ENCODE results near the gene KDM2A. TPM values are rescaled to one million over a fixed set of nuclear protein-coding genes. Genes with fewer than 3 reads are reported as not detected.

The KDM2A gene
- total RNA-seq, 2 donors from 2014 or later: 27.7 to 37.3 TPM

- no peak for TF ChIP-seq CTCF (IDR thresholded peaks at IDR 0.05)
- no peaks in the 10 kb centered on the region for H3K9me3 ChIP-seq
- H3K27ac ChIP-seq: no peak overlapping the region
- H3K4me3 ChIP-seq: no peak overlapping the region
- DNase-seq (ENCODE audit: low spot score): no peak
- H3K36me3 ChIP-seq: peaks cover 9% of the 10 kb centered on the region
- no peaks in the 10 kb centered on the region for H3K27me3 ChIP-seq
- H3K4me1 ChIP-seq: peaks cover 0 to 5% of the 10 kb centered on the region in 2 donors
Observed at GRCh38 chr11:67154726-67155125, 35.7 kb downstream of the KDM2A start.

- TF ChIP-seq CTCF (IDR thresholded peaks at IDR 0.05): no peak
- no peak for DNase-seq (ENCODE audit: low spot score)
- no peak overlapping the region for H3K27ac ChIP-seq
Observed at GRCh38 chr11:67157691-67158090, 38.6 kb downstream of the KDM2A start.

GRCh38 chr11:67158221-67158620, 39.2 kb downstream of the KDM2A start:
- Histone ChIP-seq H3K9me3 (no peaks in the 10 kb centered on the region), H3K27me3 (no peaks in the 10 kb centered on the region), H3K27ac (no peak overlapping the region), H3K4me1 (peaks cover 0 to 18% of the 10 kb centered on the region in 2 donors), H3K36me3 (no peaks in the 10 kb centered on the region), H3K4me3 (no peak overlapping the region)
- no peak for DNase-seq (ENCODE audit: low spot score)
- no peak for TF ChIP-seq CTCF (IDR thresholded peaks at IDR 0.05)

More at GRCh38 chr11:67157691-67158090, 38.6 kb downstream of the KDM2A start:
- H3K36me3 ChIP-seq: no peaks in the 10 kb centered on the region
- H3K4me1 ChIP-seq: peaks cover 0 to 18% of the 10 kb centered on the region in 2 donors
- H3K9me3 ChIP-seq: no peaks in the 10 kb centered on the region
- H3K27me3 ChIP-seq: no peaks in the 10 kb centered on the region
- no peak overlapping the region for H3K4me3 ChIP-seq

GRCh38 chr11:67160045-67160444, 41.0 kb downstream of the KDM2A start:
- peaks cover 0 to 18% of the 10 kb centered on the region in 2 donors for H3K4me1 ChIP-seq
- no peak overlapping the region for H3K4me3 ChIP-seq

GRCh38 chr11:67160872-67161783, 42.1 kb downstream of the KDM2A start:
- no peak for DNase-seq (ENCODE audit: low spot score)
- TF ChIP-seq CTCF (IDR thresholded peaks at IDR 0.05): no peak
- Histone ChIP-seq H3K9me3 (no peaks in the 10 kb centered on the region), H3K36me3 (no peaks in the 10 kb centered on the region), H3K4me3 (no peak overlapping the region), H3K27ac (no peak overlapping the region), H3K4me1 (peaks cover 0 to 18% of the 10 kb centered on the region in 2 donors), H3K27me3 (no peaks in the 10 kb centered on the region)

More at GRCh38 chr11:67160045-67160444, 41.0 kb downstream of the KDM2A start:
- Histone ChIP-seq H3K36me3 (no peaks in the 10 kb centered on the region), H3K9me3 (no peaks in the 10 kb centered on the region), H3K27me3 (no peaks in the 10 kb centered on the region), H3K27ac (no peak overlapping the region)
- DNase-seq (ENCODE audit: low spot score): no peak
- no peak for TF ChIP-seq CTCF (IDR thresholded peaks at IDR 0.05)

All from right atrium auricular region (tissue), 2 donors.